ENCODE results near the gene DAAM1. TPM values are rescaled to one million over a fixed set of nuclear protein-coding genes. Genes with fewer than 3 reads are reported as not detected.

DAAM1 gene
- polyA plus RNA-seq, 3 donors: 3.2 to 6.3 (median 4.4) TPM

GRCh38 chr14:59229653-59230406 lies 41.4 kb downstream of the DAAM1 start:
- no peaks in the 10 kb centered on the region for H3K27me3 ChIP-seq (ENCODE audit: control insufficient read depth in 2 of 2, insufficient read depth in 2 of 2, low read length in 2 of 2)
- no CpG with 5 or more reads among the region's 3 CpGs for WGBS (ENCODE audit: insufficient coverage)
- H3K4me1 ChIP-seq (ENCODE audit: control insufficient read depth in 1 of 2, insufficient read depth in 2 of 2, low read length in 2 of 2): no peaks in the 10 kb centered on the region
- no peaks in the 10 kb centered on the region for H3K9me3 ChIP-seq (replicated peaks in 1 of 2; ENCODE audit: control insufficient read depth in 1 of 2, insufficient read depth in 1 of 2, low read length in 2 of 2)
- Mint-ChIP-seq H3K4me3 (no peak overlapping the region), H3K9me3 (no peaks in the 10 kb centered on the region), H3K27ac (no peak overlapping the region), H3K36me3 (no peaks in the 10 kb centered on the region), H3K27me3 (ENCODE audit: low read depth in 3 of 3) (no peaks in the 10 kb centered on the region), H3K4me1 (peaks cover 8% of the 10 kb centered on the region)
- H3K27ac ChIP-seq (ENCODE audit: low read depth in 1 of 2, low read length in 2 of 2): no peak overlapping the region
- no peak for TF ChIP-seq CTCF (IDR thresholded peaks at IDR 0.05)
- H3K4me3 ChIP-seq (replicated peaks in 1 of 3; ENCODE audit: low read depth in 2 of 3, low read length in 3 of 3): no peak overlapping the region
- H3K36me3 ChIP-seq (replicated peaks in 1 of 2; ENCODE audit: control insufficient read depth in 1 of 2, insufficient read depth in 2 of 2, low read length in 2 of 2): no peaks in the 10 kb centered on the region
- no peak for DNase-seq
- H3K9ac ChIP-seq (ENCODE audit: insufficient read depth, low read length, poor library complexity, severe bottlenecking): no peak overlapping the region
- intact Hi-C loops (cut with micrococcal nuclease): no loop called here
- no peaks in the 10 kb centered on the region for H4K20me1 ChIP-seq (ENCODE audit: insufficient read depth, low read length)
- no peaks in the 10 kb centered on the region for H3K79me2 ChIP-seq (ENCODE audit: insufficient read depth, low read length)
- no peak overlapping the region for H2AFZ ChIP-seq (ENCODE audit: insufficient read depth, low read depth, low read length, poor library complexity, severe bottlenecking)
- no peak overlapping the region for H3K4me2 ChIP-seq (replicated peaks; ENCODE audit: extremely low read depth, low read length, poor library complexity, severe bottlenecking)

GRCh38 chr14:59236195-59236594 lies 47.7 kb downstream of the DAAM1 start:
- Histone ChIP-seq H3K9ac (ENCODE audit: insufficient read depth, low read length, poor library complexity, severe bottlenecking) (no peak overlapping the region), H3K79me2 (ENCODE audit: insufficient read depth, low read length) (no peaks in the 10 kb centered on the region), H2AFZ (ENCODE audit: insufficient read depth, low read depth, low read length, poor library complexity, severe bottlenecking) (no peak overlapping the region), H3K4me2 (replicated peaks; ENCODE audit: extremely low read depth, low read length, poor library complexity, severe bottlenecking) (no peak overlapping the region), H4K20me1 (ENCODE audit: insufficient read depth, low read length) (no peaks in the 10 kb centered on the region), H3K27me3 (ENCODE audit: control insufficient read depth in 2 of 2, insufficient read depth in 2 of 2, low read length in 2 of 2) (no peaks in the 10 kb centered on the region), H3K9me3 (replicated peaks in 1 of 2; ENCODE audit: control insufficient read depth in 1 of 2, insufficient read depth in 1 of 2, low read length in 2 of 2) (no peaks in the 10 kb centered on the region), H3K4me1 (ENCODE audit: control insufficient read depth in 1 of 2, insufficient read depth in 2 of 2, low read length in 2 of 2) (peaks cover 6 to 8% of the 10 kb centered on the region in 2 donors), H3K27ac (ENCODE audit: low read depth in 1 of 2, low read length in 2 of 2) (no peak overlapping the region), H3K4me3 (replicated peaks in 1 of 3; ENCODE audit: low read depth in 2 of 3, low read length in 3 of 3) (no peak overlapping the region), H3K36me3 (replicated peaks in 1 of 2; ENCODE audit: control insufficient read depth in 1 of 2, insufficient read depth in 2 of 2, low read length in 2 of 2) (no peaks in the 10 kb centered on the region)
- Mint-ChIP-seq H3K36me3 (no peaks in the 10 kb centered on the region), H3K4me3 (no peak overlapping the region), H3K9me3 (no peaks in the 10 kb centered on the region), H3K4me1 (peaks cover 10% of the 10 kb centered on the region), H3K27ac (no peak overlapping the region), H3K27me3 (ENCODE audit: low read depth in 3 of 3) (peaks cover 0 to 2% (median 0%) of the 10 kb centered on the region in 3 donors)
- intact Hi-C loops (cut with micrococcal nuclease): no loop called here
- DNase-seq: no peak
- no peak for TF ChIP-seq CTCF (IDR thresholded peaks at IDR 0.05)
- WGBS (ENCODE audit: insufficient coverage): 100% methylated on average over 2 of the region's 4 CpGs
